Measurements from ENCODE around the gene PLXNB1. TPM values are rescaled to one million over a fixed set of nuclear protein-coding genes. Genes with fewer than 3 reads are reported as not detected.

The PLXNB1 gene
- total and polyA plus RNA-seq, 12 donors: 3.4 to 115 (median 13.7) TPM

DNA sequence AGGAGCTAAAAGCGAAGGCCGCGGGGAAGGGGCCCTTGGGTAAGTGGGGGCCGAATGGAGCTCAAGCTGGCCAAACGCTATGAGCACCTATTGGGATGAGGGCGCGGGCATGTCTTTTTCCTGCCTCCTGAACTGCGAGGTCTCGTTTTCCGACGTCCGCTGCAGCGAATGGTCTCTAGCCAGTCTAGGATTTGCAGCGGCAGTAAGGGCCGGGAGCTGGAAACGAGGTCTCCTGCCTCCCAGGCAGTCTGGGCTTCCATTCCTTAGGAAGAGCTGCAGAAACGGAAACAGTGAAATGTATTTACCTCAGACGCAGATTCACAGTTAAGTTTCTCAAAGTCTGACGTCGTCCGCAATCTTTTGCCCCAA, 10.7 kb upstream of the PLXNB1 start:
- Histone ChIP-seq H3K36me3 (replicated peaks in 1 of 2) (peaks cover 0 to 22% of the 10 kb centered on the region in 2 donors), H3K27ac (peak overlapping the region; percentile 67 to 95 (median 91)), H3K4me3 (peak overlapping the region; percentile 71 to 99 (median 92)), H3K27me3 (no peaks in the 10 kb centered on the region), H3K9me3 (replicated peaks in 1 of 3) (no peaks in the 10 kb centered on the region), H3K4me1 (replicated peaks in 1 of 2) (peaks cover 18 to 29% of the 10 kb centered on the region in 2 donors)
- 1 to 2% (median 1%) methylated on average over 13 to 21 of the region's 21 CpGs for WGBS, 4 donors
- intact Hi-C loops (cut with DNase I): no loop called here
- no peak for TF ChIP-seq POLR2A (IDR thresholded peaks at IDR 0.05)
- TF ChIP-seq, protein P1, sequence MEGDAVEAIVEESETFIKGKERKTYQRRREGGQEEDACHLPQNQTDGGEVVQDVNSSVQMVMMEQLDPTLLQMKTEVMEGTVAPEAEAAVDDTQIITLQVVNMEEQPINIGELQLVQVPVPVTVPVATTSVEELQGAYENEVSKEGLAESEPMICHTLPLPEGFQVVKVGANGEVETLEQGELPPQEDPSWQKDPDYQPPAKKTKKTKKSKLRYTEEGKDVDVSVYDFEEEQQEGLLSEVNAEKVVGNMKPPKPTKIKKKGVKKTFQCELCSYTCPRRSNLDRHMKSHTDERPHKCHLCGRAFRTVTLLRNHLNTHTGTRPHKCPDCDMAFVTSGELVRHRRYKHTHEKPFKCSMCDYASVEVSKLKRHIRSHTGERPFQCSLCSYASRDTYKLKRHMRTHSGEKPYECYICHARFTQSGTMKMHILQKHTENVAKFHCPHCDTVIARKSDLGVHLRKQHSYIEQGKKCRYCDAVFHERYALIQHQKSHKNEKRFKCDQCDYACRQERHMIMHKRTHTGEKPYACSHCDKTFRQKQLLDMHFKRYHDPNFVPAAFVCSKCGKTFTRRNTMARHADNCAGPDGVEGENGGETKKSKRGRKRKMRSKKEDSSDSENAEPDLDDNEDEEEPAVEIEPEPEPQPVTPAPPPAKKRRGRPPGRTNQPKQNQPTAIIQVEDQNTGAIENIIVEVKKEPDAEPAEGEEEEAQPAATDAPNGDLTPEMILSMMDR (IDR thresholded peaks at IDR 0.05): no peak
- peak in 2 of 7 donors; percentile 34 to 45 for DNase-seq

DNA sequence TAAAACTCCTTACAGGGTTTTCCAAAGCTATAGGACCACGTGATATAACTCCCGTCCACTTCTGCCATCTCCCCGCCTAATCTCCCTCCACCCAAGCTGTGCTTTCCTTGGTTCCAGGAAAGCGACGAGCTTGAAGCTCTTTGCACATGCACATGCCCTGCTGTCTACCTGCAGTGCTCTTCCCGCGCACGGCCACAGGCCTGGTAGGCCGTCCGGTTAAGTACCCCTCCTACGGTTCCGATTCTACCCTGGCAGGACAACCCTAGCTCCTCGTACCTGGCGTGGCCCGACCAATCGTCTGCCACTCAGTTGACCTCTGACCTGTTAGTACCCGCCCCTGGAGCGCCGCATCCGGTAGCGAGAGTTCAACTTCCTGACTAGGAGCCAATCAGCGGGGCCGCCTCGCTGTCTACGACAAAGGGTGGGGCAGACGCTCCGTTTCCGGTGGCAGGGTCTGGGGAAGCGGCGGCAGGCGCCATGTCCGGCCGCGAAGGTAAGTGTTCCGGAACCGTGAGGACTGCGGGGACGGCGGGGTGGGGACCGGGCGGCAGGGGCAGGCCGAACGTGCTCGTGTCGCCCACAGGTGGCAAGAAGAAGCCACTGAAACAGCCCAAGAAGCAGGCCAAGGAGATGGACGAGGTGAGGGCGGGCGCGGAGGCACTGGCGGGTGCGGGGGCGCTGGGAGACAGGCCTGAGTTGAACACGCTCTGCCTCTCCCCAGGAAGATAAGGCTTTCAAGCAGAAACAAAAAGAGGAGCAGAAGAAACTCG, 10.1 kb upstream of the PLXNB1 start, which contains the start of the genes CCDC51 and TMA7:
Gene CCDC51 (minus strand): TSS at position 300 of the 770 bp plus-strand sequence. CDS start 4,991 bp downstream, outside the sequence.
Gene TMA7 (plus strand): TSS at position 438 of the 770 bp plus-strand sequence. CDS start 40 bp downstream, at position 478.
- DNase-seq: peak; percentile 98 to 99 (median 99)
- Histone ChIP-seq H3K4me3 (peak within 1 kb of the TSS; percentile 71 to 99 (median 92)), H3K4me1 (replicated peaks in 1 of 2) (peaks cover 18 to 29% of the 10 kb centered on the region in 2 donors), H3K27me3 (no peaks in the 10 kb centered on the region), H3K36me3 (replicated peaks in 1 of 2) (peaks cover 0 to 22% of the 10 kb centered on the region in 2 donors), H3K9me3 (replicated peaks in 1 of 3) (no peaks in the 10 kb centered on the region), H3K27ac (peak within 1 kb of the TSS; percentile 67 to 95 (median 91))
- 0 to 1% (median 0%) methylated on average over 36 to 54 of the region's 54 CpGs for WGBS, 4 donors
- TF ChIP-seq, protein P1 (IDR thresholded peaks at IDR 0.05): no peak
- peak; percentile 80 to 91 for TF ChIP-seq POLR2A (IDR thresholded peaks at IDR 0.05)
- intact Hi-C loops (cut with DNase I): loop anchor here (5.0 to 10.0 kb wide), 4 partner anchors 43 to 245 kb away; no protein-coding TSS in a partner anchor

GRCh38 chr3:48437812-48438211, 7.9 kb upstream of the PLXNB1 start:
- H3K4me1 ChIP-seq (replicated peaks in 1 of 2): peaks cover 18 to 29% of the 10 kb centered on the region in 2 donors
- TF ChIP-seq, protein P1 (IDR thresholded peaks at IDR 0.05): no peak
- TF ChIP-seq POLR2A (IDR thresholded peaks at IDR 0.05): no peak

DNA sequence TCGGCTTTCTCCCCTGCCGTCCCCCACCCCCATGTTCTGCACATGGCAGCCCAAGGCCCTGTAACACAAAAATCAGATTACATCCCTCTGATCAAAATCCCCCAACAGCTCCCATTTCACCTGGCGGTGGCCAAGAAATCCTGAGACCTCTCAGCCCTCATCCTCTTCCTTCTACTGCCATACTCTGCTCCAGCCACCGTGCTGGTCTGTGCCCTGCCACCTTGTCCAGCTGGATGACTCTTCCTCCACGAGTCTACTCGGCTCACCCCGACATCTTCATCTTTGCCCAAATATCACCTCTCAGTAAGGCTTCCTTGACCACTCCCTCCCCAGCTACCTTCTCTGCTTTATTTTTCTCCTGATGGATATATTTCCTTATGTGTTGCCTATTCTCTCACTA, 7.0 kb upstream of the PLXNB1 start:
- Histone ChIP-seq H3K27me3 (no peaks in the 10 kb centered on the region), H3K27ac (no peak overlapping the region), H3K4me3 (no peak overlapping the region), H3K36me3 (replicated peaks in 1 of 2) (peaks cover 0 to 19% of the 10 kb centered on the region in 2 donors), H3K9me3 (replicated peaks in 1 of 3) (no peaks in the 10 kb centered on the region), H3K4me1 (replicated peaks in 1 of 2) (peaks cover 16 to 24% of the 10 kb centered on the region in 2 donors)
- TF ChIP-seq, protein P1 (IDR thresholded peaks at IDR 0.05): no peak
- TF ChIP-seq POLR2A (IDR thresholded peaks at IDR 0.05): no peak
- no peak for DNase-seq
- intact Hi-C loops (cut with DNase I): loop anchor here (5.0 to 10.0 kb wide), 4 partner anchors 40 to 242 kb away; no protein-coding TSS in a partner anchor
- 76 to 81% (median 79%) methylated on average over 7 of the region's 7 CpGs for WGBS, 4 donors

More at GRCh38 chr3:48437812-48438211, 7.9 kb upstream of the PLXNB1 start:
- 66 to 81% (median 74%) methylated on average over 4 of the region's 4 CpGs for WGBS, 4 donors
- Histone ChIP-seq H3K36me3 (replicated peaks in 1 of 2) (peaks cover 0 to 13% of the 10 kb centered on the region in 2 donors), H3K27me3 (no peaks in the 10 kb centered on the region), H3K27ac (no peak overlapping the region), H3K9me3 (replicated peaks in 1 of 3) (no peaks in the 10 kb centered on the region), H3K4me3 (no peak overlapping the region)
- intact Hi-C loops (cut with DNase I): loop anchor here (5.0 to 10.0 kb wide), 4 partner anchors 41 to 243 kb away; no protein-coding TSS in a partner anchor
- DNase-seq: no peak
